Spleen (tissue), 7 donors: ENCODE data around the gene KIF5A.

ENCODE experiments used
- CTCF ChIP-seq, 11 experiments: fragments of 200-600 bp in 7 of 11; fragments of 450-650 bp in 4 of 11; sonication (generic) in 4 of 11; IDR thresholded peaks in 8 of 11; conservative IDR thresholded peaks in 3 of 11; 1 replicate in 7 of 11; 2 replicates in 4 of 11; pipeline versions ENCODE4 v1.4.0 to v1.8.0; 2016 to 2021; ENCODE audit warnings: antibody characterized with exemption in 11 of 11, inconsistent platforms in 4 of 11, mild to moderate bottlenecking in 1 of 11
- POLR2A ChIP-seq, 3 donors: fragments of 450-650 bp; IDR thresholded peaks; one replicate each; pipeline ENCODE4 v1.5.1; 2017; ENCODE audit warnings: antibody characterized with exemption in 3 of 3, mild to moderate bottlenecking in 1 of 3
- donor health status: DM: no; HTN: no; CAD: no; lungs with moderate emphysema.
- donor health status: DM: no; HTN: no; CAD: no.
- donor health status: DM: no; HTN: no; CAD: no.

- no peak for TF ChIP-seq CTCF (IDR thresholded peaks at IDR 0.05 in 8 of 11, conservative IDR thresholded peaks at IDR 0.05 in 3 of 11)
- TF ChIP-seq POLR2A (IDR thresholded peaks at IDR 0.05) = no peak
Observed at GRCh38 chr12:57603324-57603723, 53.5 kb downstream of the KIF5A start.
